ENCODE results near the gene RPL36AL. TPM values are rescaled to one million over a fixed set of nuclear protein-coding genes. Genes with fewer than 3 reads are reported as not detected.

The RPL36AL gene
- total and polyA plus RNA-seq, 4 donors: 117 to 729 (median 251) TPM

DNA sequence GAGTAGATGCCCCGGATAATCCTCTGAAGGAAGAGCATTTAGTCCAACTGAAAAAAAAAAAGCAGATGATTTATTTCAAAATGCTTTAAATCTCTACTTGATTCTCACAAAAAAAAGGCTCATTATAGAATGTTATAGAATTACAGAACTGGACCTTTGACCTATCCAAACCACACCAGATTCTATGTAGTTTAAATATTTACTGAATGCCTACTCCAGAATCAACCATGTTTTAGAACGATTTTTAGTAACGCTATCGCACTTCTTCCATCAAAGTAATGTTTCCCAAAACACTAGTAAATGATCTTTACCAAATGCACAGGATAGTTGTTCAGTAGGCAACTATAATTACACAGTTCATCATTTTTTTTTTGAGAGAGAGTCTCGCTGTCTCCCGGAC, 36.8 kb downstream of the RPL36AL start:
- Histone ChIP-seq H3K27ac (ENCODE audit: low read depth in 1 of 2, low read length in 1 of 2) (no peak overlapping the region), H3K9me3 (ENCODE audit: control insufficient read depth in 4 of 4, insufficient read depth in 3 of 4, low read length in 3 of 4) (no peaks in the 10 kb centered on the region), H3K4me3 (no peak overlapping the region), H3K4me1 (ENCODE audit: control insufficient read depth in 5 of 5, insufficient read depth in 5 of 5, low read length in 5 of 5) (peaks cover 0 to 19% (median 10%) of the 10 kb centered on the region in 5 donors), H3K27me3 (ENCODE audit: control insufficient read depth in 3 of 3, insufficient read depth in 3 of 3, low read length in 2 of 3) (no peaks in the 10 kb centered on the region), H3K9ac (ENCODE audit: insufficient read depth in 1 of 2, low read length in 2 of 2) (no peak overlapping the region), H3K36me3 (ENCODE audit: control insufficient read depth in 4 of 4, insufficient read depth in 4 of 4, low read length in 4 of 4) (peaks cover 9 to 20% (median 16%) of the 10 kb centered on the region in 4 donors)
- 78 to 89% methylated on average over 6 of the region's 6 CpGs for WGBS, 2 donors
- no peak for DNase-seq
- TF ChIP-seq, protein P1, sequence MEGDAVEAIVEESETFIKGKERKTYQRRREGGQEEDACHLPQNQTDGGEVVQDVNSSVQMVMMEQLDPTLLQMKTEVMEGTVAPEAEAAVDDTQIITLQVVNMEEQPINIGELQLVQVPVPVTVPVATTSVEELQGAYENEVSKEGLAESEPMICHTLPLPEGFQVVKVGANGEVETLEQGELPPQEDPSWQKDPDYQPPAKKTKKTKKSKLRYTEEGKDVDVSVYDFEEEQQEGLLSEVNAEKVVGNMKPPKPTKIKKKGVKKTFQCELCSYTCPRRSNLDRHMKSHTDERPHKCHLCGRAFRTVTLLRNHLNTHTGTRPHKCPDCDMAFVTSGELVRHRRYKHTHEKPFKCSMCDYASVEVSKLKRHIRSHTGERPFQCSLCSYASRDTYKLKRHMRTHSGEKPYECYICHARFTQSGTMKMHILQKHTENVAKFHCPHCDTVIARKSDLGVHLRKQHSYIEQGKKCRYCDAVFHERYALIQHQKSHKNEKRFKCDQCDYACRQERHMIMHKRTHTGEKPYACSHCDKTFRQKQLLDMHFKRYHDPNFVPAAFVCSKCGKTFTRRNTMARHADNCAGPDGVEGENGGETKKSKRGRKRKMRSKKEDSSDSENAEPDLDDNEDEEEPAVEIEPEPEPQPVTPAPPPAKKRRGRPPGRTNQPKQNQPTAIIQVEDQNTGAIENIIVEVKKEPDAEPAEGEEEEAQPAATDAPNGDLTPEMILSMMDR (IDR thresholded peaks at IDR 0.05; ENCODE audit: control extremely low read depth, extremely low read depth): no peak
- ATAC-seq (ENCODE audit: insufficient read depth, low FRiP score): no peak

DNA sequence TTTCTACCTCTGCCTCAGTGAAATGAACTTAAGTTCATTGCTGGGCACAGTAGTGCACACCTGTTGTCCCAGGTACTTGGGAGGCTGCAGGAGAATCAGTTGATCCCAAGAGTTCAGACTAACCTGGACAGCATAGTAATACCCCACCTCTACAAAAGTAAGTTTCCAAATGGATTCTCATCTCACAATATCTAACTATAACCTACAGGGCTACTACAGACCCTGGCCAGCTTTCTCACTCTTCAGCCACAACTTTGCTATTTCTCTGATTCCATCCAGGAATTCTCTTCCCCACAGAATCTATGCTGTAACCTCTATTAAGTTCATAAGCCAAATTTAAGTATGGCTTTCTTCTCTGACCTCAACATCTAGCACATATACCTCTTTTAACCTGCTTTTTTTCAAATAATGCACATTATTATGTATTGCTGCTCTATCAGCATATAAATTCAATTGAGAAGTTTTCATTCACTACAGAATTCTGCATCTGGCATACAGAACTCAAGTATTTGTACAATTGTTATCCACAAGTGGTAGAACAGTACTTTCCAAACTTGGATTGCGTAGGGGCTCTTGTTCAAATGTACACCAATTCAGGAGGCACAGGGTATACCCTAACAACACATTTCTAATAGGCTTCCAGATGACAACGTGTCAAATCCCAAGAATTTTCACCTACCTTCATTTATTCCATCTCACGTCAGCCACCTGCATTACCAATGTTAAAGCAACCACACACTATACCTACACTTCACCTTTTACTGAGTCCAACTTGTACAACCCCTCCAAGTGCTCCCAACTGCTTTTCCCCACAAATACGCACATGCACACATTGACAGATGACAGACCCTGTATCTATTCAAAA, 38.1 kb downstream of the RPL36AL start:
- no peak overlapping the region for H3K4me3 ChIP-seq
- H3K27ac ChIP-seq (ENCODE audit: low read depth in 1 of 2, low read length in 1 of 2): no peak overlapping the region
- H3K4me1 ChIP-seq (ENCODE audit: control insufficient read depth in 5 of 5, insufficient read depth in 5 of 5, low read length in 5 of 5): peaks cover 0 to 19% (median 10%) of the 10 kb centered on the region in 5 donors
- H3K36me3 ChIP-seq (ENCODE audit: control insufficient read depth in 4 of 4, insufficient read depth in 4 of 4, low read length in 4 of 4): peaks cover 11 to 20% (median 17%) of the 10 kb centered on the region in 4 donors
- no peaks in the 10 kb centered on the region for H3K27me3 ChIP-seq (ENCODE audit: control insufficient read depth in 3 of 3, insufficient read depth in 3 of 3, low read length in 2 of 3)
- ATAC-seq (ENCODE audit: insufficient read depth, low FRiP score) (no peak), DNase-seq (no peak)
- no peaks in the 10 kb centered on the region for H3K9me3 ChIP-seq (ENCODE audit: control insufficient read depth in 4 of 4, insufficient read depth in 3 of 4, low read length in 3 of 4)
- TF ChIP-seq, protein P1 (IDR thresholded peaks at IDR 0.05; ENCODE audit: control extremely low read depth, extremely low read depth): no peak
- WGBS, 2 donors: 76 to 90% methylated on average over 4 of the region's 4 CpGs
- no peak overlapping the region for H3K9ac ChIP-seq (ENCODE audit: insufficient read depth in 1 of 2, low read length in 2 of 2)

DNA sequence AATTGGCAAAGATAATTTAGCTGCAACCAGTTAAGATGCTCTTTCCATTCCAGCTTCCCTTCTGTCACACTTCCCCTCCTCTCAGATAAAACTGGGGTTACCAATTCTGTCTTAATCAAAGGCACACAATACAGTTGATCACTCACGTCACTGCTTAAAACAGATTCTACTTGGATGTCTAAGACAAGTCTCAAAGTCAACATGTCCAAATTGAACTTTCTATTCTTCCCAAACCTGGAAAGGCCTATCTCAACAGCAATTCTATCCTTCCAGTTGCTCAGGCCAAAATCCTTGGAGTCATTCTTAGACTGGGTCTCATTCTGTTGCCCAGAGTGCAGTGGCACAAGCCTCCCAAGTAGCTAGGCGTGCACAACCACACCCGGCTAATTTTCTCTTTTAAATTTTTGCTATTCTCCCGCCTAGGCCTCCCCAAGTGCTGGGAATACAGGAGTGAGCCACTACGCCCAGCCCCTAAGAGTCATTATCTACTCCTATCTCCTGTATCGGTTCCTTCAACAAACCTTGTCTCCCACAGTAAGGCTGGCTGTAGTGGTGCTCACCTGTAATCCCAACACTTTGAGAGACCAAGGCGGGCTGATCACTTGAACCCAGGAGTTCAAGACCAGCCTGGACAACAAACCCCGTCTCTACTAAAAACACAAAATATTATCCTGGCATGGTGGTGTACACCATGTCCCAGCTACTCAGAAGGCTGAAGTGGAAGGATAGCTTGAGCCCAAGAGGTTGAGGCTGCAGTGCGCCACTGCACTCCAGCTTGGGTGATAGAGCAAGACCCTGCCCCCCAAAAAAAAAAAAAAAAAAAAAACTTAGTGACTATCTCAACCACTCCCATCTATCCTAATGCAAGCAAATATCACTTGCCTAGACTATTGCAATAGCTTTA, 39.0 kb downstream of the RPL36AL start:
- H3K4me3 ChIP-seq: no peak overlapping the region
- H3K36me3 ChIP-seq (ENCODE audit: control insufficient read depth in 4 of 4, insufficient read depth in 4 of 4, low read length in 4 of 4): peaks cover 19 to 24% (median 21%) of the 10 kb centered on the region in 4 donors
- ATAC-seq (ENCODE audit: insufficient read depth, low FRiP score) (no peak), DNase-seq (no peak)
- TF ChIP-seq, protein P1 (IDR thresholded peaks at IDR 0.05; ENCODE audit: control extremely low read depth, extremely low read depth): no peak
- H3K27me3 ChIP-seq (ENCODE audit: control insufficient read depth in 3 of 3, insufficient read depth in 3 of 3, low read length in 2 of 3): no peaks in the 10 kb centered on the region
- H3K9me3 ChIP-seq (ENCODE audit: control insufficient read depth in 4 of 4, insufficient read depth in 3 of 4, low read length in 3 of 4): no peaks in the 10 kb centered on the region
- no peak overlapping the region for H3K27ac ChIP-seq (ENCODE audit: low read depth in 1 of 2, low read length in 1 of 2)
- WGBS, 2 donors: 75 to 86% methylated on average over 9 of the region's 9 CpGs
- no peak overlapping the region for H3K9ac ChIP-seq (ENCODE audit: insufficient read depth in 1 of 2, low read length in 2 of 2)
- H3K4me1 ChIP-seq (ENCODE audit: control insufficient read depth in 5 of 5, insufficient read depth in 5 of 5, low read length in 5 of 5): peaks cover 0 to 19% (median 10%) of the 10 kb centered on the region in 5 donors

All from lung (tissue), 12 donors.